ENCODE data around the gene CYP2A13. TPM values are rescaled to one million over a fixed set of nuclear protein-coding genes. Genes with fewer than 3 reads are reported as not detected.
A peak's percentile ranks its signal among the peaks of the same experiment; 100 is the strongest.
"Not testable (repeated sequence)": the region's sequence is repeated elsewhere in the genome, so short reads cannot be mapped to it uniquely, and the experiment has no call there.

The CYP2A13 gene
- total RNA-seq, 2 donors from 2014 or later = not detected

- DNase-seq (ENCODE audit: low spot score) = no peak
- Histone ChIP-seq H3K36me3 (no peaks in the 10 kb centered on the region), H3K4me1 (no peaks in the 10 kb centered on the region), H3K27me3 (no peaks in the 10 kb centered on the region), H3K27ac (no peak overlapping the region), H3K4me3 (no peak overlapping the region), H3K9me3 (no peaks in the 10 kb centered on the region)
- TF ChIP-seq CTCF (IDR thresholded peaks at IDR 0.05) = no peak
Observed at GRCh38 chr19:41134616-41135015, 46.4 kb downstream of the CYP2A13 start.

- H3K9me3 ChIP-seq, H3K27me3 ChIP-seq, H3K27ac ChIP-seq, H3K36me3 ChIP-seq, H3K4me1 ChIP-seq: not testable (repeated sequence)
- DNase-seq (ENCODE audit: low spot score) = peak; percentile 59
- H3K4me3 ChIP-seq = peak overlapping the region; percentile 39 to 53
Observed at GRCh38 chr19:41135390-41136384, 47.4 kb downstream of the CYP2A13 start.

GRCh38 chr19:41136636-41137455, 48.6 kb downstream of the CYP2A13 start:
- no peaks in the 10 kb centered on the region for H3K27me3 ChIP-seq
- no peak overlapping the region for H3K27ac ChIP-seq
- H3K4me1 ChIP-seq = no peaks in the 10 kb centered on the region
- H3K36me3 ChIP-seq = no peaks in the 10 kb centered on the region
- no peak for DNase-seq (ENCODE audit: low spot score)
- TF ChIP-seq CTCF (IDR thresholded peaks at IDR 0.05) = no peak
- no peaks in the 10 kb centered on the region for H3K9me3 ChIP-seq
- no peak overlapping the region for H3K4me3 ChIP-seq

- TF ChIP-seq CTCF (IDR thresholded peaks at IDR 0.05) = peak; percentile 66 to 84
- peak; percentile 76 for DNase-seq (ENCODE audit: low spot score)
- Histone ChIP-seq H3K36me3 (no peaks in the 10 kb centered on the region), H3K4me3 (no peak overlapping the region), H3K4me1 (no peaks in the 10 kb centered on the region), H3K27ac (no peak overlapping the region), H3K9me3 (no peaks in the 10 kb centered on the region), H3K27me3 (no peaks in the 10 kb centered on the region)
Observed at GRCh38 chr19:41144403-41144802, 56.2 kb downstream of the CYP2A13 start.

Other genes starting within 250 kb of the CYP2A13 start
- gene CYP2A6, start 238.0 kb upstream of the CYP2A13 start, total RNA-seq = not detected
- not detected for gene CYP2A7, start 206.2 kb upstream of the CYP2A13 start, total RNA-seq
- gene CYP2B6, start 97.2 kb upstream of the CYP2A13 start, total RNA-seq = not detected
- not detected for gene CYP2F1, start 26.0 kb downstream of the CYP2A13 start, total RNA-seq
- 1 to 10 TPM in 1 of 2 donors, under 1 TPM in 1; 0.59 to 1.6 TPM for gene CYP2S1, start 104.8 kb downstream of the CYP2A13 start, total RNA-seq
- 10 to 100 TPM; 27.3 to 81.4 TPM for gene AXL, start 130.8 kb downstream of the CYP2A13 start, total RNA-seq
- gene HNRNPUL1, start 175.9 kb downstream of the CYP2A13 start, total RNA-seq = 100 to 1,000 TPM in 1 of 2 donors, 10 to 100 TPM in 1; 88.8 to 109 TPM
- 10 to 100 TPM in 1 of 2 donors, 1 to 10 TPM in 1; 8.1 to 16.2 TPM for gene CCDC97, start 221.7 kb downstream of the CYP2A13 start, total RNA-seq